Stomach smooth muscle (tissue), 2 donors: Measurements from ENCODE around the gene TUBGCP2.
"Not testable (repeated sequence)": the region's sequence is repeated elsewhere in the genome, so short reads cannot be mapped to it uniquely, and the experiment has no call there.

Experiments
- H3K27ac ChIP-seq: one replicate; pipeline ENCODE4 v1.7.0; 2013; ENCODE audit warnings: mild to moderate bottlenecking, low read length, inconsistent platforms
- H3K27me3 ChIP-seq, 2 donors: one replicate each; pipeline ENCODE4 v1.7.0; 2013; ENCODE audit warnings: low read length in 2 of 2; ENCODE audit not compliant: insufficient read depth in 2 of 2, control insufficient read depth in 1 of 2
- H3K36me3 ChIP-seq, 2 donors: one replicate each; pipeline ENCODE4 v1.7.0; 2013; ENCODE audit warnings: low read length in 2 of 2; ENCODE audit not compliant: control insufficient read depth in 2 of 2, insufficient read depth in 2 of 2
- H3K4me1 ChIP-seq: one replicate; pipeline ENCODE4 v1.7.0; 2013; ENCODE audit warnings: low read length; ENCODE audit not compliant: control insufficient read depth, insufficient read depth
- H3K4me3 ChIP-seq, 2 donors: one replicate each; pipeline ENCODE4 v1.7.0; 2013; ENCODE audit warnings: low read length in 2 of 2
- H3K9ac ChIP-seq, 2 donors: one replicate each; pipeline ENCODE4 v1.7.0; 2013; ENCODE audit warnings: low read length in 2 of 2, mild to moderate bottlenecking in 1 of 2
- H3K9me3 ChIP-seq, 2 donors: one replicate each; pipeline ENCODE4 v1.7.0; 2013; ENCODE audit warnings: low read length in 2 of 2; ENCODE audit not compliant: control insufficient read depth in 2 of 2
- donor health status: healthy.
- donor health status: Pancreatic carcinoma.

Gene TUBGCP2

GRCh38 chr10:133329491-133330202 lies 21.0 kb upstream of the TUBGCP2 start:
- peaks cover 62 to 76% of the 10 kb centered on the region in 2 donors for H3K27me3 ChIP-seq

GRCh38 chr10:133328358-133329343 lies 20.0 kb upstream of the TUBGCP2 start:
- no peak overlapping the region for H3K27ac ChIP-seq
- peaks cover 22% of the 10 kb centered on the region for H3K4me1 ChIP-seq
- no peak overlapping the region for H3K4me3 ChIP-seq
- no peaks in the 10 kb centered on the region for H3K9me3 ChIP-seq
- no peaks in the 10 kb centered on the region for H3K36me3 ChIP-seq
- H3K27me3 ChIP-seq: peaks cover 59 to 72% of the 10 kb centered on the region in 2 donors
- H3K9ac ChIP-seq: no peak overlapping the region

More at GRCh38 chr10:133329491-133330202, 21.0 kb upstream of the TUBGCP2 start:
- Histone ChIP-seq H3K4me1 (peaks cover 22% of the 10 kb centered on the region), H3K9me3 (no peaks in the 10 kb centered on the region), H3K36me3 (no peaks in the 10 kb centered on the region), H3K27ac (no peak overlapping the region), H3K4me3 (peak overlapping the region; percentile 44 to 59), H3K9ac (no peak overlapping the region)

- Histone ChIP-seq H3K27me3 (peaks cover 57 to 67% of the 10 kb centered on the region in 2 donors), H3K9ac (no peak overlapping the region), H3K4me1 (peaks cover 22% of the 10 kb centered on the region), H3K9me3 (no peaks in the 10 kb centered on the region), H3K27ac (no peak overlapping the region), H3K36me3 (no peaks in the 10 kb centered on the region), H3K4me3 (no peak overlapping the region)
These were observed 19.1 kb upstream of the TUBGCP2 start for GRCh38 chr10:133327651-133328357.

GRCh38 chr10:133326745-133327650 lies 18.3 kb upstream of the TUBGCP2 start:
- H3K9ac ChIP-seq: no peak overlapping the region
- H3K4me1 ChIP-seq: peaks cover 22% of the 10 kb centered on the region
- no peak overlapping the region for H3K4me3 ChIP-seq
- no peak overlapping the region for H3K27ac ChIP-seq
- H3K36me3 ChIP-seq: no peaks in the 10 kb centered on the region
- no peaks in the 10 kb centered on the region for H3K9me3 ChIP-seq
- peaks cover 49 to 60% of the 10 kb centered on the region in 2 donors for H3K27me3 ChIP-seq

- Histone ChIP-seq H3K27ac (no peak overlapping the region), H3K36me3 (no peaks in the 10 kb centered on the region), H3K9me3 (no peaks in the 10 kb centered on the region), H3K4me3 (peak overlapping the region in 1 of 2 donors; percentile 64), H3K4me1 (peaks cover 22% of the 10 kb centered on the region), H3K27me3 (peaks cover 42 to 54% of the 10 kb centered on the region in 2 donors), H3K9ac (no peak overlapping the region)
These were observed 17.5 kb upstream of the TUBGCP2 start for GRCh38 chr10:133326223-133326551.

GRCh38 chr10:133325440-133326222 lies 17.0 kb upstream of the TUBGCP2 start:
- Histone ChIP-seq H3K27ac (no peak overlapping the region), H3K27me3 (peaks cover 42 to 50% of the 10 kb centered on the region in 2 donors), H3K36me3 (no peaks in the 10 kb centered on the region), H3K4me1 (peaks cover 22% of the 10 kb centered on the region), H3K9me3 (no peaks in the 10 kb centered on the region), H3K4me3 (peak overlapping the region in 1 of 2 donors; percentile 64), H3K9ac (no peak overlapping the region)

GRCh38 chr10:133324857-133325260 lies 16.2 kb upstream of the TUBGCP2 start:
- no peaks in the 10 kb centered on the region for H3K9me3 ChIP-seq
- no peaks in the 10 kb centered on the region for H3K36me3 ChIP-seq
- H3K27me3 ChIP-seq: peaks cover 42 to 53% of the 10 kb centered on the region in 2 donors
- no peak overlapping the region for H3K27ac ChIP-seq
- peaks cover 19% of the 10 kb centered on the region for H3K4me1 ChIP-seq
- H3K9ac ChIP-seq: no peak overlapping the region
- H3K4me3 ChIP-seq: peak overlapping the region in 1 of 2 donors; percentile 64

- Histone ChIP-seq H3K4me3 (no peak overlapping the region), H3K4me1 (peaks cover 17% of the 10 kb centered on the region), H3K27ac (no peak overlapping the region), H3K36me3 (no peaks in the 10 kb centered on the region), H3K27me3 (peaks cover 43 to 49% of the 10 kb centered on the region in 2 donors), H3K9ac (no peak overlapping the region), H3K9me3 (no peaks in the 10 kb centered on the region)
These were observed 15.6 kb upstream of the TUBGCP2 start for GRCh38 chr10:133324198-133324792.

- H3K4me3 ChIP-seq, H3K36me3 ChIP-seq, H3K9ac ChIP-seq, H3K27ac ChIP-seq, H3K9me3 ChIP-seq: not testable (repeated sequence)
- Histone ChIP-seq H3K4me1 (peaks cover 20% of the 10 kb centered on the region), H3K27me3 (peaks cover 27 to 35% of the 10 kb centered on the region in 2 donors)
These were observed 13.5 kb upstream of the TUBGCP2 start for GRCh38 chr10:133322064-133322709.
